RCC 7860 (cell line): ENCODE results near the gene CATSPERE.

Experiments used
- DNase-seq: peaks from one replicate; pipeline ENCODE4 v3.0.0-alpha.2; 2015; ENCODE audit warnings: low spot score
- FAIRE-seq: peaks from 2 replicates; lab custom pipeline; 2012; peaks lifted over from hg19 to GRCh38; lab: Jason Lieb, UNC

The CATSPERE gene

DNA sequence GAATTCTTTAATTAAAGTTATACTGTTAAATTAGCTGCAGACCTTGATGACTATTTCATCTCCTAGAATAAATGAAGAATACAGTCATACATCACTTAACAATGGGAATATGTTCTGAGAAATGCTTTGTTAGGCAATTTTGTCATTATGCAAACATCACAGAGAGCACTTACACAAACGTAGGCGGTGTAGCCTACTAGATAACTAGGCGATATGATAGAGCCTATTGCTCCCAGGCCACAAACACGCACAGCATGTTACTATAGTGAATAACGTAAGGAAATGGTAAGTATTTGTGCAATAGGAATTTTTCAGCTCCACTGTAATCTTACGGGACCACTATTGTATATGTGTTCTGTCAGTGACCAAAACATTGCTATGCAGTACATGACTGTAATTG is 154.2 kb downstream of the CATSPERE start:
- FAIRE-seq: no peak
- no peak for DNase-seq

- FAIRE-seq (no peak), DNase-seq (no peak)
These were observed 165.6 kb downstream of the CATSPERE start for GRCh38 chr1:244626709-244627108.

DNA sequence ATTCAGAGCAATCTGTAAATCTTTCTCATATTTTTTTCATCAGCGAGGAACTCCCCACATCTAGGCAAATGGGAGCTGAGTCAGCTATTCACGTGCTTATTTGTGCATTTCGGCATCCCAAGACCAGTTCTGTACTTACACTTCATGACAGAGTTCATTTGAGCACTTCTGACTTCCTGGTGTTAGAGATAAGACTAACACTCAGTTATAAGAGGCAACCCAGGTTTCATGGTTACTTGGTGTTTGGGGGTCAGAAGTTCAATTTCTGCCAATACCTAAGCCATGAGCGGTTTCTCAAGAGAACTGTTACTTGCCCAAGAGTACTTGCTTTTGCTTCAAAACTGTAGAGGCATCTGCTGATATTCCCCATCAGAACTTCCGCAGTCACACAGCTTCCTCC is 167.7 kb downstream of the CATSPERE start:
- FAIRE-seq (no peak), DNase-seq (no peak)

DNA sequence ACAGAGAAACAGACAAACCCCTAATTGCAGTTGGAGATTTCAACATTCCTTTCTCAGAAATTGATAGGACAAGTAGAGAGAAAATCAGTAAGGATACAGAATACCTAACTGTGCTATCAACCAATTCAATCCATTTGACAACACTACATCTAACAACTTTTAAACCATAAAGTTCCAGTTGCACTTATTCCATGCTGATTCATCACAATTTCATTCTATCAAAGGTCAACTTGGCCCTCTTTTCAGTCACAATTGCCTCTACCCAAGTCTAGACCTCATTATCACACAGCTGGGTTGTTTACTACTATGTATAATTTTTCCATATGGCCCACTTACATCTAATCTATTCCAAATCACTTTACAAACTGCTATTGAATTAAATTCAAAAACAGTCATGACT is 172.1 kb downstream of the CATSPERE start:
- DNase-seq (no peak), FAIRE-seq (no peak)

- DNase-seq: no peak
- FAIRE-seq: no peak
These were observed 173.5 kb downstream of the CATSPERE start for GRCh38 chr1:244634546-244634945.

GRCh38 chr1:244636488-244637259 is 175.6 kb downstream of the CATSPERE start:
- no peak for FAIRE-seq

DNA sequence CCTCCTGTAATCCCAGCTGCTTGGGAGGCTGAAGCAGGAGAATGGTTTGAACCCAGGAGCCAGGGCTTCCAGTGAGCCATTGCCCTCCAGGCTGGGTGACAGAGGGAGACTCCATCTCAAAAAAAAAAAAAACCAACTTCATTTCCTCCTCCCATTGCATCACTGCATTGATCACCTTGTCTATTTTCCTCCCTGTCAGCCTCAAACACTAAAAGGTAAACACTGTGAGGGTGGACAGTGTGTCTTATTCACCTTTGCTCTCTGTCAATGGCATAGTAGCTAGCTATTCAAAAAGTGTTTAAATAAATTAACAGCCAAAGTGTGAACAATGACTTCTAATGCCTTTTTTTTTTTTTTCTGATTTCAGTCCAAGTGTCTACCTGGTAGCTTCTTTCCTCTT is 178.5 kb downstream of the CATSPERE start:
- DNase-seq (no peak), FAIRE-seq (no peak)

More at GRCh38 chr1:244636488-244637259, 175.6 kb downstream of the CATSPERE start:
- no peak for DNase-seq

DNA sequence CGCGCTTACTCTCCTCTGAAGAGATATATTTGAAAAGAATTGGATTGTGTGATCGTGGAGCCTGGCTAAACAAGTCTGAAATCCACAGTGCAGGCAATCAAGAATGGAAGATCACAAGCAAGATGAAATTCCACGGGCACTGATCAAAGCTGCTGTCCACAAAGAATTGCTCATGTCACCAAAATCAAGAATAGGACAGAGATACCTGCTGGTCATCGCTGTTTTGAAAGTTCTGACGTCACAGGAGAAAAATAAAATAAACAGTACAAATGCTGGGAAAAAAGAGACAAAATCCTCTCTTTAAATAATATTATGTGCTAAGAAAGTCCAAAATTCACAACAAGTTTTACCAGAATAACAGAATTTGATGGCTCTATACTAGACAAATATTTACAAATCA is 179.8 kb downstream of the CATSPERE start:
- FAIRE-seq (no peak), DNase-seq (no peak)

GRCh38 chr1:244642526-244642925 is 181.5 kb downstream of the CATSPERE start:
- no peak for FAIRE-seq
- DNase-seq: no peak

DNA sequence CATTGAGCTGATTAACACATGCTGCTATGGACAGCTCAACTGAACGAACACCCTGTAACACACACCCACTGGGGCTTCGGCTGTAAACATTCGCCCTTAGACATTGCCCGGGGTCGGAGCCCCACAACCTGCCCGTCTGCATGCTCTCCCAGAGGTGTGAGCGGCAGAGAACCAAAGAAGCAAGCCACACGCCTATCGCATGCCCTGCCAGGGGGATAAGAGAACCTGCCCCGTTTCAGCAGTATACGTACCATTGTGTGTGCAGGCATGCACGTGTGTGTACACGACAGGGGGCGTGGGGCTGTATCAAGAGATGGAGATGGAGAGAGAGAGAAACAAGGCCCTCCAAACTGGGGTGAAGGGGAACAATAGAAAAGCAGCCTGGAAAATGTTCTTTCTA is 181.9 kb downstream of the CATSPERE start:
- FAIRE-seq: no peak
- no peak for DNase-seq

GRCh38 chr1:244645414-244645813 is 184.3 kb downstream of the CATSPERE start:
- DNase-seq (no peak), FAIRE-seq (no peak)

DNA sequence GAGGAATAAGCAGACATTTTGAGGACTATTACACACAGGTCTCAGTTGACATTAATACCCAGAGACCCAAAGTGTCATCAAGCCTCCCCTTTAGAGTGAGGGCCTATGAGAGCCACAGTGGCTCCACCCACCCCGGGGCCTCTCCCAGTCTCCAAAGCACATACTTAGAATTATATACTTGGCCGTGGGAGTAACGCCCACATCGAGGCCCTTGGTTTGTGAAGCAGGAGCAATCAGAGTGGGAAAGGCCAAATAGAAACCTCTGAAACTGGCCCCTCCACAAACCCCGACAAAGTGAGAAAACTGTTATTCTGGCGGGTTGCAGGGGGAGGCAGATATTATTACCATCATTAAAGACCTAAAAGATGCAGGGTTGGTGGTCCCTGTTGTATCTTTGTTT is 184.8 kb downstream of the CATSPERE start:
- FAIRE-seq (no peak), DNase-seq (no peak)

DNA sequence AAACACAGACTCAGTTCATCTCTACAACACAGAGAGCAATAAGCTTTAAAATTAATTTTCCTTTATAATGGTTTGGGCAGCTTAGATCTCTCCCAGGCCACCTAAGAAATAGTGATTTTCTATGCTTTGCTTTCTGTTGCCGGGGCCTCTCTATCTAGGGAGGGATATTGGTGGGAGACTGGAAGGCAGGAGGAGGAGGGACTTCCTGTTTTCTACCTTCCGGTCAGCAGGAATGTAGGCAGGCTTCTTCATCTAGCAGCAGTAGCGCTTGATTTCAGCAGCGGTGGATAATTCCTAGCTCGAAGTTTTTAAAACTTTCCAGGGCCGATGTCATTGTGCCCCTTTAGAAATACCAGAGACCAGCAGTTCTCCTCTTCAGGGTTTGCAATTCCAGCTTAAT is 186.7 kb downstream of the CATSPERE start:
- FAIRE-seq (no peak), DNase-seq (no peak)

GRCh38 chr1:244651956-244652622 is 191.0 kb downstream of the CATSPERE start:
- no peak for DNase-seq
- FAIRE-seq: no peak

- FAIRE-seq: peak; percentile 82
These were observed 191.8 kb downstream of the CATSPERE start, which contains the start of gene DESI2 for GRCh38 chr1:244652623-244653438. Gene DESI2 (plus strand): TSS chr1:244653126. CDS start chr1:244653314, 188 bp downstream.

DNA sequence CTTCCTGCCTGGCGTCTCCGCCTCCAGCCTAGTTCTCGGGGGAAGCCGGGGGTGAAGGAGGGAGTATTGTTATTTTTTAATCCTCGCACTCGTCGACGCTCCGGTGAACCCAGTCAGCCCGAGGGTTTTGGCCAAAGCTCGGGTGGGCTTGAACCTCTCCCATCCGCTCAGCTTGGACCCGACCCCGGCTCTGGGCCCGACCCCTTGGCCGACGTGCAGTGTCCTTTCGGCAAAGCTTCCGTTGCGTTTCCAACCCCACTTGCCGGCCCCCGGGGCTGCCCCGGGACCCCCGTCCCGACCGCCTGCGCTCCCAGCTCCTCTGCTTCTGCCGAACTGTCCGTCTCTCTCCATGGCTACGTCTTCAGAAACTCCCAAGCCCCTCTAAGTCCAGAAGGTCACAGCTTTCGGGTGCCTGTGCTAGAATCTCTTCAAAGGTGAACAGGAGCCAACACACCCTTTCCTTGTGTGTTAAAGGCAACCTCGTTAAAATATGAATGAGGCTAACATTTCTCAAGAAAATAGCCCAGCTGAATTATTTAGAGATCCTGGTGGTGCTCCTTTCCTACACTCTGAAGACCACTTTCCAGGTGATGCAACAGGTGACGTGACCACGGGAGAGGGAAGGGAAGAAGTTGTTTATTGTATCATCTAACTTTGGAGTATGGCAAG is 192.5 kb downstream of the CATSPERE start:
- no peak for DNase-seq
- FAIRE-seq: no peak

More at GRCh38 chr1:244652623-244653438, 191.8 kb downstream of the CATSPERE start, which contains the start of gene DESI2:
- DNase-seq: peak; percentile 99

- DNase-seq (no peak), FAIRE-seq (no peak)
These were observed 193.3 kb downstream of the CATSPERE start for GRCh38 chr1:244654108-244655038.

DNA sequence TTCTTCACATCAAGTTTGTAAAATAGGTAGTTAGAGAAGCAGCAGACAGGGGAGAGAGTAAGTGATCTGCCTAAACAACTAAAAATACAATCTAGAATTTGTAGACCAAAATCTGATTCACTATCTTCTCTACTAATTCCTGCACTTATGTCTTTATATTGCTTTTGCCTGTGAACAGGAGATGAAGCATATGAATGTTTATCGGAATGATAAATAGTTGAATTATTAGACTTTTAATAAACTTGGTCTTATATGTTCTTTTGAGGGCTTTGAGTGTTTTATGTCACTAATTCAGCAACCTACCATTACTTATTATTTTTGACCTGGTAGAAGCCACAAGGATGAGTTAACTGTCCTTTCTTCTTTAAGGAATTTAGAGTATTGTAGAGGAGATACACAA is 194.1 kb downstream of the CATSPERE start:
- FAIRE-seq: no peak
- DNase-seq: no peak

DNA sequence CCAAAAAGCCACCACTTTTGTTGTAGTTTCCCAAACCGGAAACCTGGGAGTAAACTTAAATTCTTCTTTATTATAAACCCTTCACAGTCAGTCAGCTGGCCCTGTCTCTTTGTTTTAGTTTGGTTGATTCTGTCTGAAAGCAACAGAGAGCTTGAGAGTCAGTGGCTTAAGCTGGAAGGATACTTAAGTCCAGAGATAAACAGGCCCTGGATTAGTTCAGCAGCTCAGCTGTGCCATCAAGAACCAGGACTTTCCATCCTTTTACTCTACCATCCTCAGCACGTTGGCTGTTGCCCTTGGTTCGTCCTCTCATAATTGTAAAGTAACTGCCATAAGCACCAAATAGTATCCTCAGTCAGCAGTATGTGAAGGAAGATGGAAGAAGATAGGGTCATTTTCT is 196.3 kb downstream of the CATSPERE start:
- FAIRE-seq: no peak
- no peak for DNase-seq

GRCh38 chr1:244659694-244660093 is 198.6 kb downstream of the CATSPERE start:
- no peak for FAIRE-seq
- no peak for DNase-seq
